Neural crest cell (in vitro differentiated cells): ENCODE data around the gene COL23A1. TPM values are rescaled to one million over a fixed set of nuclear protein-coding genes. Genes with fewer than 3 reads are reported as not detected.

Experiments used
- DNase-seq: peaks from one replicate; pipeline ENCODE4 v3.0.0; 2021; ENCODE audit warnings: low read depth, mixed read lengths, low spot score
- H3K27ac Mint-ChIP-seq: one replicate; pipeline ENCODE4 v1.8.0; 2021; ENCODE audit warnings: mild to moderate bottlenecking, mixed read lengths; ENCODE audit not compliant: unreplicated experiment
- H3K27me3 Mint-ChIP-seq: 2 replicates; pipeline ENCODE4 v1.8.0; 2021; ENCODE audit warnings: low read depth, mild to moderate bottlenecking, mixed read lengths
- H3K36me3 Mint-ChIP-seq: 2 replicates; pipeline ENCODE4 v1.8.0; 2021; ENCODE audit warnings: low read depth, mild to moderate bottlenecking, mixed read lengths
- H3K4me1 Mint-ChIP-seq: 2 replicates; pipeline ENCODE4 v1.8.0; 2021; ENCODE audit warnings: mixed read lengths
- H3K4me3 Mint-ChIP-seq: one replicate; pipeline ENCODE4 v1.8.0; 2021; ENCODE audit warnings: mild to moderate bottlenecking, mixed read lengths
- H3K9me3 Mint-ChIP-seq: 2 replicates; pipeline ENCODE4 v1.8.0; 2021; ENCODE audit warnings: mixed read lengths
- total RNA-seq: library from RNA; stranded (reverse); gene quantifications from 2 replicates; pipeline ENCODE4 v1.2.1, GENCODE V29; 2021
- TF ChIP-seq, protein P1 (sequence below): fragments of 200-600 bp; sonication (generic); conservative IDR thresholded peaks from 2 replicates; pipeline ENCODE4 v1.5.0; 2021; ENCODE audit warnings: antibody characterized with exemption, mild to moderate bottlenecking

The COL23A1 gene
- total RNA-seq, 1 donor from 2014 or later, result 33.7 TPM

DNA sequence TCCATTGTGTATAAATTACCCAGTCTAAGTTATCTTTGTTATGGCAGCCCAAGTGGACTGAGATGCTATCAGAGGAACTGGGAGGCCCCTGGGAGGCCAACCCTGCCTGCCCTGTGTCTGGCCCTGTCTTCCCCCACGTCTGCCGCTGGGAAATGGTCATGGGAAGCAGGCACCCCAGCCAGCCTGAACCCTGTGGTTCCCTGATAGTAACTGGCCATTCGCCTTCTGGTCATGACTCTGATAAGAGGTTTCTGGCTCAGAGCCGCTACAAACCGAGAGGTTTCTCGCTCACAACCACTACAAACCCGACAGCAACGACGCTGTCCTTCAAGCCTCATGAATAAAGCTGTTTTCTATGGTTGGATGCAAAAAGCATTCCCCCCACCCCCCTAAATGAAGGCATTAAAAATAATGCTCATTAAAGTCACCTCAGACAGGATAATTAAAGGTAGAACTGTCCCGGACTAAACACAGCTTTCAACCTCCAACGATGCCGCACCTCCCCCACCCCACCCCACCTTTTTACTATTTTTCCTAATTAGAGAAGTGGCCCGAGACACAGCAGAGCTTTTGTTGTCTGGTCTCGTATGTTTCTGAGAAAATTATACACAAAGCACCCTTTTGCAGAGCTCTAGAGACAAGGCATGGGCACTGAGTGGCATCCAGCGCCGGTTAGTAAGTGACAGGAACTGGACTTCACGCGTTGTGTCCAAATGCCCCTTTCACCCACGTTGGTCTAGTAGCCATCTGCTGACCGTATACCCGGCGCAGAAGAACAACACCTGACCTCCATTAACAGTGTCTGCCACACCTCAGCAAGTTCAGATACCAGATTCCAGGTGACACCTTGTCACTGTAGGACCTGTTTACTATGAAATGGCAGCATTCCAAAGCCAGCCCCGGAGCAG, 140.8 kb downstream of the COL23A1 start:
- TF ChIP-seq, protein P1, sequence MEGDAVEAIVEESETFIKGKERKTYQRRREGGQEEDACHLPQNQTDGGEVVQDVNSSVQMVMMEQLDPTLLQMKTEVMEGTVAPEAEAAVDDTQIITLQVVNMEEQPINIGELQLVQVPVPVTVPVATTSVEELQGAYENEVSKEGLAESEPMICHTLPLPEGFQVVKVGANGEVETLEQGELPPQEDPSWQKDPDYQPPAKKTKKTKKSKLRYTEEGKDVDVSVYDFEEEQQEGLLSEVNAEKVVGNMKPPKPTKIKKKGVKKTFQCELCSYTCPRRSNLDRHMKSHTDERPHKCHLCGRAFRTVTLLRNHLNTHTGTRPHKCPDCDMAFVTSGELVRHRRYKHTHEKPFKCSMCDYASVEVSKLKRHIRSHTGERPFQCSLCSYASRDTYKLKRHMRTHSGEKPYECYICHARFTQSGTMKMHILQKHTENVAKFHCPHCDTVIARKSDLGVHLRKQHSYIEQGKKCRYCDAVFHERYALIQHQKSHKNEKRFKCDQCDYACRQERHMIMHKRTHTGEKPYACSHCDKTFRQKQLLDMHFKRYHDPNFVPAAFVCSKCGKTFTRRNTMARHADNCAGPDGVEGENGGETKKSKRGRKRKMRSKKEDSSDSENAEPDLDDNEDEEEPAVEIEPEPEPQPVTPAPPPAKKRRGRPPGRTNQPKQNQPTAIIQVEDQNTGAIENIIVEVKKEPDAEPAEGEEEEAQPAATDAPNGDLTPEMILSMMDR, result no peak
- peaks cover 3% of the 10 kb centered on the region for H3K36me3 Mint-ChIP-seq
- peaks cover 31% of the 10 kb centered on the region for H3K4me1 Mint-ChIP-seq
- H3K4me3 Mint-ChIP-seq, result no peak overlapping the region
- H3K27ac Mint-ChIP-seq, result no peak overlapping the region
- no peaks in the 10 kb centered on the region for H3K9me3 Mint-ChIP-seq
- H3K27me3 Mint-ChIP-seq, result no peaks in the 10 kb centered on the region
- no peak for DNase-seq

DNA sequence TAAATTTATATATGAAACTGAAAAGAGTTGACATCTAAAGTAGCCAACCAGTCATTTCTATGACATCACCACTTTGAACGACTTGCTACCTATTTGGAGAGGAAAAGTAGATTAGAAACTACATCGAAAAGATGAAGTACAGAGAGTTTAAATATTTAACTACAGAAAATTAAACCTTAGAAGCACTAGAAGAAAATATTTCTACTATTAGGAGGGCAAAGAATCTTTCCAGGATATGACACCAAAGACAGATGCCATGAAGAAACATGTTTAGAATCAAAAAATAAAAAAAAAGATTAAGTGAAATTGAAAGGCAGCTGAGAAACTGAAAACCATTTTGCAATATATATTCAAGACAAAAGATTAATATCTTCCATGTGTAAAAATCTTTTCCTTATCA, 144.7 kb downstream of the COL23A1 start:
- Mint-ChIP-seq H3K27me3 (no peaks in the 10 kb centered on the region), H3K9me3 (peaks cover 3% of the 10 kb centered on the region), H3K27ac (no peak overlapping the region), H3K36me3 (peaks cover 3% of the 10 kb centered on the region), H3K4me1 (peaks cover 21% of the 10 kb centered on the region), H3K4me3 (no peak overlapping the region)
- TF ChIP-seq, protein P1, result no peak
- DNase-seq, result no peak

DNA sequence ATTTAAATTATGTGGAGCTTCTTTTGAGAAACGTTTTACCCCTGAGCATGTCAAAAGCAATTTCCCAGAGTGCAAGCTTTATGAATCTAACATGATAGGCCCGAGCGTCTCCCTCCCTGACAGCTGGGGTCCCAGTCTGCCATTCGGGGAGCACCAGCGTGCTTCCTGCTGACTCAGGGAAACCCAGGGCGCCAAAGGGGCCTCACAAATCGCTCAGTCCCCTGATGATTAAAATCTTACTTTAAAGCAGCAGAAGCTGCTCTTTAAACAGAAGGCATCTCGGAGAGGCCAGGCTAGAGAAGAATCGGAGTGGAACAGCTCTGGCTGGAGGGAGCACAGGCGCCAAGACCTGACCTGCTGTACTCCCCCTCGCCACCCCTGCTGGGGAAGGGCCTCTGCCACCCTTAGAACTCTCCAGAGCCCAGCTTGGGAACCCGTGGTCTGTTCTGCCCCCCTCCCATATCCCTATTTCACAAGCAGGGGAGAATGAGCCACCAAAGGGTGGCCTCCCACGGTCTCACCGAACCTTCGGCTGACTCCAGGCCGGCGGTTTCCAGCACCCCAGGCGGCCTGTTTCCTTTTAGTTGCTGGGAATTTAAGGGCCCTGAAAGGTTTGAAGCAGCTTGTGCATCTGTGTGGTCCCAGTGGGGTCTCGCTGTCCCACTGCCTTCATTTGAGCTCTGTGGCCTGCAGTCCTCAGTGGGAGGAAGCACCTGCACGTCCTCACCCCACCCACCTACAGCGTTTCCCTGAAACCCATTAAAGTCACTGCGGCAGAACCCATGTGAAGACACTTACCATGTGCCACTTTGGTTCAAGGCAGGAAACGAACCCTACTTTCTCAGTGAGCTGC, 147.6 kb downstream of the COL23A1 start:
- peak overlapping the region; percentile 75 for H3K27ac Mint-ChIP-seq
- no peak for DNase-seq
- no peaks in the 10 kb centered on the region for H3K27me3 Mint-ChIP-seq

DNA sequence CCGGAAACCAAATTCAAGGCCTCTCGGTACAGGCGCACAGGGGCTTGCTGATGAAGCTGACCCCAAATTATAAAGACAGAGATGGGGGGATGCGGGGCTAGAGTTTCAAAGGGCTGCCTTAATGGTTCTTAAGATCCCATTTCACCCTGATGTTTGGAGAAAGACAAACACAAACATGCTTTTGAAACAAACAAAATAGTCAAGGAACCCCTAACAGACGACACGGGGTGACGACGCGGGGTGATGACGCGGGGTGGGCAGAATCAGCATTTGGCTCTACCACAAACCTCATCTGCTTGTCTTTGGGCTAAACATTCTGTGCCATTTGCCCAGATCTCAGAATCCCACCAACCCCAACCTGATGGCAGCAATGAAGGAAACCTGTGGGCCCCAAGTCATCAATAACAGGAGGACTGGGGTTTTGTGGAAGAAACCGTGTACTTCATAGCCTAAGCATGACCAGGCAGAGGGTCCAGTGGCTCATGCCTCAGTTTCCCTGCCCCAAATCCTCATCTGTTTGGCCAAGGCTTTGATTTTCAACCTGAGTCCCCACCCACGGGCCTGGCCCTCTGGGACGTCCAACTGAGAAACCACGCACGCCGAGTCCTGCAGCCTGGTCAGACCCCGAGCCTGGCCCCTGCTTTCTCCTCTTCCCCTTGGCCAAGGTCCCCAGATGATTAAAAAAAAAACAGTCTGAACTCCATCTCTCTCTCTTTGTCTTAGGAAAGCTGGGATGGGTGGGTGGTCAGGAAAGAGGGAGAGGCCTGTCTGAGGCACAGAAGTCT, 148.5 kb downstream of the COL23A1 start:
- Mint-ChIP-seq H3K4me3 (no peak overlapping the region), H3K4me1 (peaks cover 8% of the 10 kb centered on the region), H3K27ac (no peak overlapping the region), H3K9me3 (peaks cover 3% of the 10 kb centered on the region), H3K36me3 (no peaks in the 10 kb centered on the region), H3K27me3 (no peaks in the 10 kb centered on the region)
- TF ChIP-seq, protein P1, result no peak
- DNase-seq, result no peak

More for the DNA sequence above, 147.6 kb downstream of the COL23A1 start:
- TF ChIP-seq, protein P1, result no peak
- peaks cover 3% of the 10 kb centered on the region for H3K36me3 Mint-ChIP-seq
- H3K4me3 Mint-ChIP-seq, result no peak overlapping the region
- peaks cover 8% of the 10 kb centered on the region for H3K4me1 Mint-ChIP-seq
- peaks cover 3% of the 10 kb centered on the region for H3K9me3 Mint-ChIP-seq

DNA sequence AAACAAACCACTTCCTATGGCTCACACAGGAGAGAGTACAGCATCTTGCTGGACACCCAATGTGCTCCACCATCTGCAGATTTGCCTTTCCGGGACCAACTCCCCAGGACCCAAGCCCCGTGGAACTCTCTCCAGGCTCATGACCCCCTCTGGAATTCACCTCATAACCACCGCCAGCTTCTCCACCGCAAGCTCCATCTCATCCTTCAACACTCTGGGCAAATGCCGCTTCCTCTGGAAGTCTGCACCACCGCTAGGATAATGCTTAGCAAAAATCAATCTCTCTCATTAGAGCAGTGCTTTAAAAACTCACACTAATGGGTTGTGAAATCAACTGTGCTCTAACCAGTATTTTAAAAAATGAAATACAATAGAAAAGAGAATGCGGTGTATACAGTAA, 150.0 kb downstream of the COL23A1 start:
- Mint-ChIP-seq H3K4me3 (no peak overlapping the region), H3K36me3 (no peaks in the 10 kb centered on the region), H3K27me3 (no peaks in the 10 kb centered on the region), H3K27ac (peak overlapping the region; percentile 29), H3K4me1 (peaks cover 14% of the 10 kb centered on the region), H3K9me3 (peaks cover 3% of the 10 kb centered on the region)
- DNase-seq, result no peak
- TF ChIP-seq, protein P1, result no peak
